ENCODE results near the gene RASL10B. TPM values are rescaled to one million over a fixed set of nuclear protein-coding genes. Genes with fewer than 3 reads are reported as not detected.

RASL10B gene
- total RNA-seq, 1 donor from 2014 or later = 9.9 TPM

DNA sequence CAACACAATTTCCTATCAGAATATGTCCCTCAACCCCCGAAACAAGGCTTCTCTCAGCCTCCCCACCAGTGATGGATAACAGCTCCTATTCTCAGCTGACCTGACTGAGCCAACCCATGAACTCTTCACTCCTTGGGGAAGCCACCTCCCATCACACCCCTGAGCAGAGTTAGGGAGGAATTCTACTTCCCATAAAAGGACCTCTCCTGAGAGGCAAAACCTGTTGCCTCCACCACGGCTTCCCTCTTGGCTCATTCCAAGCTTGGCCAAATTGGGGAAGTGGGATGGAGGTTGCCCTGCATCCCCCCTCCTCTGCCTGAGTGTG is 5.7 kb upstream of the RASL10B start:
- peaks cover 25 to 47% of the 10 kb centered on the region in 2 donors for H3K36me3 ChIP-seq
- no peak for DNase-seq (ENCODE audit: low spot score in 2 of 2)
- H3K4me3 ChIP-seq = no peak overlapping the region
- no peaks in the 10 kb centered on the region for H3K9me3 ChIP-seq
- intact Hi-C loops (cut with DNase I) = no loop called here
- H3K4me1 ChIP-seq = peaks cover 0 to 5% of the 10 kb centered on the region in 2 donors
- no peak overlapping the region for H3K27ac ChIP-seq
- H3K27me3 ChIP-seq = no peaks in the 10 kb centered on the region
- TF ChIP-seq, protein P1, sequence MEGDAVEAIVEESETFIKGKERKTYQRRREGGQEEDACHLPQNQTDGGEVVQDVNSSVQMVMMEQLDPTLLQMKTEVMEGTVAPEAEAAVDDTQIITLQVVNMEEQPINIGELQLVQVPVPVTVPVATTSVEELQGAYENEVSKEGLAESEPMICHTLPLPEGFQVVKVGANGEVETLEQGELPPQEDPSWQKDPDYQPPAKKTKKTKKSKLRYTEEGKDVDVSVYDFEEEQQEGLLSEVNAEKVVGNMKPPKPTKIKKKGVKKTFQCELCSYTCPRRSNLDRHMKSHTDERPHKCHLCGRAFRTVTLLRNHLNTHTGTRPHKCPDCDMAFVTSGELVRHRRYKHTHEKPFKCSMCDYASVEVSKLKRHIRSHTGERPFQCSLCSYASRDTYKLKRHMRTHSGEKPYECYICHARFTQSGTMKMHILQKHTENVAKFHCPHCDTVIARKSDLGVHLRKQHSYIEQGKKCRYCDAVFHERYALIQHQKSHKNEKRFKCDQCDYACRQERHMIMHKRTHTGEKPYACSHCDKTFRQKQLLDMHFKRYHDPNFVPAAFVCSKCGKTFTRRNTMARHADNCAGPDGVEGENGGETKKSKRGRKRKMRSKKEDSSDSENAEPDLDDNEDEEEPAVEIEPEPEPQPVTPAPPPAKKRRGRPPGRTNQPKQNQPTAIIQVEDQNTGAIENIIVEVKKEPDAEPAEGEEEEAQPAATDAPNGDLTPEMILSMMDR (IDR thresholded peaks at IDR 0.05) = no peak

- Histone ChIP-seq H3K4me3 (no peak overlapping the region), H3K4me1 (peaks cover 0 to 10% of the 10 kb centered on the region in 2 donors), H3K9me3 (no peaks in the 10 kb centered on the region), H3K27ac (no peak overlapping the region), H3K27me3 (no peaks in the 10 kb centered on the region), H3K36me3 (peaks cover 25 to 45% of the 10 kb centered on the region in 2 donors)
- peak in 1 of 2 donors; percentile 68 for DNase-seq (ENCODE audit: low spot score in 2 of 2)
- TF ChIP-seq, protein P1 (IDR thresholded peaks at IDR 0.05) = no peak
- intact Hi-C loops (cut with DNase I) = no loop called here
Measured at GRCh38 chr17:35726127-35726952, 5.1 kb upstream of the RASL10B start.

DNA sequence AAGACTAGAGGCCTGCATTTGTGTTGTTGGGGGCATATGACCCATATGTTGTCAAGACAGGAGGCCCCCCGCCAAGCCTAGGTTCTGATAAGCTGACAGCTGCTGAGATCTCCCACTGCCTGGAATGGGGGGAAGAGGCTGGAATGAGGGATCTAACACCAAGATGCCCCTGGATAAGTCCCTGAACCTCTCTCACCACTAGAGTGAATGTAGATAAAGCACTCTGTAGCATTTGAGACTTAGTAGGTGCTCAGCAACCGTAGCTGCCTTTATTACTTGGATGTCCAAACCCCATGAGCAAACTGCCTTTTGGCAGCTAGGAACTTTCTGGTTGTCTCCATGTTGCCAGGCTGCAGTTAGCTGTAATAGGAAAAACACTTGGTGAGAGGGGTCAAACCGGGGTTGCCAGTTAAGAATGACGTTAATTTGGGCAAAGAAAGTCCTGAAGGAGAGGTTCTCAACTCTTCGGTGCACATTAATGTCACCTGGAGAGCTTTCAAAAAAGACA is 4.4 kb upstream of the RASL10B start:
- TF ChIP-seq, protein P1 (IDR thresholded peaks at IDR 0.05) = no peak
- Histone ChIP-seq H3K4me3 (no peak overlapping the region), H3K27ac (no peak overlapping the region), H3K36me3 (peaks cover 25 to 38% of the 10 kb centered on the region in 2 donors), H3K27me3 (no peaks in the 10 kb centered on the region), H3K4me1 (peaks cover 0 to 10% of the 10 kb centered on the region in 2 donors), H3K9me3 (no peaks in the 10 kb centered on the region)
- intact Hi-C loops (cut with DNase I) = no loop called here
- no peak for DNase-seq (ENCODE audit: low spot score in 2 of 2)

DNA sequence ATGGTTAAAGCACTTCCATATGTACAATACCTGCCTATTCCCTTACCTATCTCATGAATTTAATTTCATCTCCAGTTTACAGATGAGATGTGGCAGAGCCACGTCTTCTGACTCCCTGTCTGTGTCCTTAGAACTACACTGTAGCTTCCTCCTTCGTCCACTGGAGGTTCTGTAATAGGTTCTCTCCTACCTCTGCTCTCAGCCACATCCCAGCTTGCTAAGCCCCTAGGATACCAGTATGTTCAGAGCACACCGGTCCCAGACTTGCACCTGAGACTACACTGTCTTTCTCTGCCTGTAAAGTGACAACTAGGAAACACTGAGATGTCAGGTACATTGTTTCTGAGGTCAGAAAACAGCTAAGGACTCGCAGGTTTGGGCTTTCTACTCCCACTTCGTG is 3.8 kb upstream of the RASL10B start:
- no peak overlapping the region for H3K4me3 ChIP-seq
- H3K9me3 ChIP-seq = no peaks in the 10 kb centered on the region
- no peaks in the 10 kb centered on the region for H3K27me3 ChIP-seq
- H3K36me3 ChIP-seq = peaks cover 23 to 35% of the 10 kb centered on the region in 2 donors
- no peak for DNase-seq (ENCODE audit: low spot score in 2 of 2)
- TF ChIP-seq, protein P1 (IDR thresholded peaks at IDR 0.05) = no peak
- intact Hi-C loops (cut with DNase I) = no loop called here
- H3K27ac ChIP-seq = no peak overlapping the region
- H3K4me1 ChIP-seq = peaks cover 0 to 13% of the 10 kb centered on the region in 2 donors

DNA sequence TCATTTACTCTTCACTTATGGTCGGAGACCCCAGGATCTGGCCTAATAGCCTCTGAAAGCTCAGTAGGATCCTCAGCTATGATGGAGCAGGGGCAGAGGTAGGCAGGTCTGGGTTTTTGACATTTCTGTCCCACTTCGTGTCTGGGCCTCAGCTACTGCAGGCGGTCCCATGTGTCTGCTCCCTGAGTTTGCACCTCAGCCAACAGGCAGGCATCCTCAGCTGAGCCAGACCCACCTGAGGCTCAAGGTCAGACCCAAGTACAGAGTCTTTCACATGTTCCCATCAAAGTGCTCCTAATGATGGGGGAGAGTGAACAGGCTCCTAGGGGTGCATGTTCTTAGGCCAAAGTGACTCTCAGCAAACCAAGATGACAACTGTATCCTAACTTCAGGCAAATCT is 2.9 kb upstream of the RASL10B start:
- Histone ChIP-seq H3K27me3 (no peaks in the 10 kb centered on the region), H3K27ac (no peak overlapping the region)
- no peak for DNase-seq (ENCODE audit: low spot score in 2 of 2)

More for the DNA sequence above, 2.9 kb upstream of the RASL10B start:
- intact Hi-C loops (cut with DNase I) = no loop called here
- peaks cover 0 to 14% of the 10 kb centered on the region in 2 donors for H3K4me1 ChIP-seq
- TF ChIP-seq, protein P1 (IDR thresholded peaks at IDR 0.05) = no peak
- peaks cover 16 to 25% of the 10 kb centered on the region in 2 donors for H3K36me3 ChIP-seq
- no peak overlapping the region for H3K4me3 ChIP-seq
- no peaks in the 10 kb centered on the region for H3K9me3 ChIP-seq
